Measurements from ENCODE around the gene TMX4.

- TF ChIP-seq CTCF (conservative IDR thresholded peaks at IDR 0.05; ENCODE audit: low read depth, low read length) (no peak), EZH2 (IDR thresholded peaks at IDR 0.05; ENCODE audit: low read length, unreplicated experiment) (no peak), EZH2phosphoT487 (IDR thresholded peaks at IDR 0.05; ENCODE audit: borderline replicate concordance, low read length) (no peak)
Observed at GRCh38 chr20:8055096-8055495, 35.5 kb upstream of the TMX4 start.

Measured in PC-3 (cell line).